HPDE6-E6E7 (cell line): ENCODE results near the gene SPRY1.
A peak's percentile ranks its signal among the peaks of the same experiment; 100 is the strongest.

Experiments
- DNase-seq: peaks from one replicate; pipeline ENCODE4 v3.0.0; 2011; ENCODE audit warnings: missing footprints; ENCODE audit errors: extremely low spot score

Gene SPRY1

DNA sequence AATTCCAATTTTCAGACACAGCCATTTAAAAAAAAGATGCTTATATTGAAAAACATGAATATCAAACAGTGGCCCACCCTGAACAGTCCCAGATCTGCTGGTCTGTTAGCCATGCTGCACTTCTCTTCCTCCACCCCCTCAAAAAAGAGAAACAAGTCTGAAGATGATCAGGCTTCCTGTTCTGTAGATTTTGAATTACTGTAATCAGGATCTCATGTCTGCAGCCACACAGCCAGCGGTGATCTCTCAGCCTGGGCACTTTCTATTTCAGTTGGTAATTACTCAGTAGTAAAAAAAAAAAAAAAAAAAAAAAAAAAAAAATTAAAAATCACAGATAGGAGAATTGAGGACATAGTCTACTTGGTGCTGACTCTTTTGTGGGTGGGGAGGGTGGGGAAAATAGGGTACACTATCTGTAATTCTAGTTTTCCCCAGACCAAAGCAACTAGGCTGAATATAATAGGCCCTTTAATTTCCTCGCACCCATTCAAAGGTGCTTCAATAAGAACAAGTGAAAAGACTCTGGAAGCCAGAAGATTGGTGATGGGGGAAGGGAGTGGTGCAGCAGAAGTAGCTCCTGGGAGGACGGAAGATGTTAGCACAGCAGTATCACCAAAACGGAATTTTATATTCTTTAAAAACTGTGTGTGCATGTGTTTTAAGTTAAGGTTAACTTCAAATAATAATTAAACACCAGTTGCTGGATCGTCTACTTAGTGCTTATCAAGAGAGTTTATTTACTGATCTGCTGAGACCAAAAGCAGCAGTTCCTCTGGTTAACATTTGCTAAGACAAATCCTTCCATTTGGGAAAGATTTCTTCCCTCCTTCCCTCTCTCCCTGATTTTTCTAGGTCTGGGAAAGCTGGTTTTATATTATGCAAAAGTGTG lies 47.0 kb downstream of the SPRY1 start:
- no peak for DNase-seq

DNA sequence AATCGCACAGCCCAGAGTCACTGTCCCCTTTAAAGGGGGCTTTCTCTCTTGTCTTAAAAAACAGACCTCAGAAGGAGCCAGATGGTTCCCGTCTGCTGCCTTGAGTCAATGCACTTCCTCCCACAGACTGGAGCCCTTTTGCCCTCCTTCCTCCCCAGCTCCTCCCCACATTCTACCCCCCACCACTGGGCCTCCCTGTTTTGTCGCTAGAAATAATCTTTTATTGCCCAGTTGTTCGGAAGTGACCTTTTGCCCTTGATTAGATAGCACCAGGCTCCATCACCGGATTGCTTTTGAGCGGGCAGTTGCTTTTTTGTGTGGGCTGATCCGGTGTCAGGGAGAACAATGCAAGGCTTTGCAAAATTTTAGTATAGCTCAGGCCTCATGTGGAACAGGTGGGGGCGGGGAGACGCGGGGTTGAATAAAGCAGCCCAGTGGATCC lies 47.7 kb downstream of the SPRY1 start:
- no peak for DNase-seq

DNA sequence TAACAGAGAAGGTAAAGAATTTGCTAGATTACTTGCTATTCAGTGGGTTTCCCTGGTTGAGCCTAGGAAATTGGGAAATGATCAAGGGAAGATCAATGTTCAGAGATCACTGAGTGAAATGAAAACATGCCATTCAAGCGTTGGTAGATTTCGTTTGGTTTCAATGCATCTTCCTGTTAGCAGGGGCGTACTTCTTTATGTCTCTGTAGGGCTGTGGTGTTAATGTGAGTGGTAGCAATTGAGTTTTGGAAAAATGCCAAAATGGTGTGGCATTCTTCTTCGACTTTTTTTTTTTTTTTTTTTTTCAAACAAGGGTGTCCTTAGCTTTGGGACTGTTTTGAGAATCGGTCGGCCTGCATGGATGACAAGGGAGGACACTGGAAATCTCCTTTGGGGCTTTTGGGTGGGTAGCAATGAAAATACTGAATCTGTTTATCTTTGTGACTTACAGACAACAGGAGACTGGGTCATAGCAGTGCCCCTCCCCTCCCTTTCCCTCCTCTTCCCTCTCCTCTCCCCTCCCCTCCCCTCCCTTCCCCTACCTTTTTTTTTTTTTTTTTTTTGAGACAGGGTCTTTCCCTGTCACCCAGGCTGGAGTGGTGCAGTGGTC lies 50.4 kb downstream of the SPRY1 start:
- no peak for DNase-seq

DNA sequence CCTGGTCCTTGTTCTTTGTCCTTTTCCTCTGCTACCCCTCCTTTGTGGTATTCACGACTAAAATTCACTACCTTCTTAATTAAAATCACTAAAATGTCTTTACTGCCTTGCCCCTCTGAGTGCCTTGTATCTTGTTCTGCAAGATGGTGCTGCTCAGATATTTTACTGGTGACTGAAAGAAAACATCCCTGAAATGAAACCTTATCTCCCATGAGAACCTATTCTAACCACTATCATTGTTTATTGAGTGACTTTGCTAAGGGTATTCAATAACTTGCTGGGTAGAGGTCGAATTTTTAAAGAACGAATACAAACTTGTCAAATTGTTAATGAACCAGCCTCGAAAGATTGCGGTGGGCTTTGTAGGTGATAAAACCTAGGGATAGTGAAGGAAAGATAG lies 52.8 kb downstream of the SPRY1 start:
- no peak for DNase-seq

DNA sequence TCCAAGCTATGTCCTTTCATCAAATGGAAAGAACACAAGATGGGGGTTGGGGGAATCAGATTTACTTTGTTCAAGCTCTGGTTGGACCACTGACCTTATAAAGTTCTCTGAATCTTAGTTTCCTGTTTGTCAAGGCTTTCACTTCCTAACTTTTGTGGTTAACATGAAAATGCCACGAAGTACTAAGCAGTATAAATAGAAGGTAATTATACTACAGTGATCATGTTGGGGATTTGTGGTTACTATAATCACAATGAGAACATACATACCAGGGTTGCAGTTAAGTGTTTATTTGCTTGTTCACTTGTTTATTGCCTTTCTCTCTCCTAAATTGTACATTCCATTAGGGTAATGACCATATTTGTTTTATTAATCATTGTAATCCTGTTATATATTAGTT lies 53.2 kb downstream of the SPRY1 start:
- no peak for DNase-seq

DNA sequence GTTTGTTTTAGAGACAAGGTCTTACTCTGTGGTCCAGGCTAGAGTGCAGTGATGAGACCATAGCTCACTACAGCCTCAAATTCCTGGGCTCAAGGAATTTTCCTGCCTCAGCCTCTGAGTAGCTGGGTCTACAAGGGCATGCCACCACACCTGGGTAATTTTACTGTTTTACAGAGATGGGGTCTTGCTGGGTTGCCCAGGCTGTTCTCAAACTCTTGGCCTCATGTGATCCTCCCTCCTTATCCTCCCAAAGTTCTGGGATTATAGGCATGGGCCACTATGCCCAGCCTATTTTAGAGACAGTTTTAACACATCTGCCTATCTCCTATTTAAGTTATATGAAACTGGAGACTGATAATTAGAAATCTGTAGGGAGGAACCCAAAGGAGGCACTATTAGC lies 53.8 kb downstream of the SPRY1 start:
- DNase-seq: no peak

DNA sequence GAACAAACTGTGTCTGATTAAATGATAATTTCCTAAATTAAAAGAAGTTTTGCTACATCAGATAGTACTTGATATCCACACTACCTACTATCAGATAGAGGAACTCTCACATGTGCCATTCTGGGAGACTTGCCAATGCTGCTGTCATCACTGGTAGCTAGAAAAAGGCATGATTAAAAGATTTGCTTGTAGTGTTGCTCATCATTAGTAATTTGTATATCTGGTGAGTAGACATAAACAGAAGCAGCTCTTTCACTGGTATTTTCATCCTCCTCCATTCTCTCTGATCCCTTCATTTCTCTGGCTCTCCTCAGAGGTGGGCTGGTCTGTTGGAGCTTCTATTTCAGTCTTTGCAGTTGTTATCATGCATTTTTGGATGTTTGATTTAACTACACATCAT lies 56.0 kb downstream of the SPRY1 start:
- peak; percentile 60 for DNase-seq

DNA sequence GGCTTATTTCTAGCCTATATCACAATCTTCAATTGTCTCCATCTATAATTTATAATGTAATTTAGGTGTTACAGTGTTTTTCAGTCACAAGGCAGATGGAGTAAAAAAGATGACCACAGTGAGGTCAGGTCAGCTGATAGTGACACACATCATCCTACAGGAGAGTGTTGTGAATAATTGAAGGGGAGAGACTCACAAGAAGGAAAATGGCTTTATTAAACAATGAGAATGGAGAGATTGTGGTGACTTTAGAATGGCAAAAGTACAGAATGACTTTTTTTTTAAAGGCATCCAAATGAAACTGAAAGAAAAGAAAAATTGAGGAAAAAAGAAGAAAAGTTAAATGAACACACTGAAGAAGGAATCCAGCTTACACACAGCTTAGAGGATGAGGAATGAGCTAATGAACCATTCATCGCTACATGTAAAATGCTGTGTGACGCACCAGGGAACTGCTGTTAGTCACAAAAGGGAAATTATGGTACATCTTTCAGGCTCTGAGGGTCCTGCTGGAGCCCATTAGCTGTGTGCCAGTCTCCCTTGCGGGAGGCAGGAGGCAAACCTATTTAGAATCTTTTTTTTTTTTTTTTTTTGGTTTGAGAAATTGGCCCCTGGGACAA lies 56.6 kb downstream of the SPRY1 start:
- DNase-seq: no peak
